Measurements from ENCODE around the gene SHROOM4.

SHROOM4 gene

DNA sequence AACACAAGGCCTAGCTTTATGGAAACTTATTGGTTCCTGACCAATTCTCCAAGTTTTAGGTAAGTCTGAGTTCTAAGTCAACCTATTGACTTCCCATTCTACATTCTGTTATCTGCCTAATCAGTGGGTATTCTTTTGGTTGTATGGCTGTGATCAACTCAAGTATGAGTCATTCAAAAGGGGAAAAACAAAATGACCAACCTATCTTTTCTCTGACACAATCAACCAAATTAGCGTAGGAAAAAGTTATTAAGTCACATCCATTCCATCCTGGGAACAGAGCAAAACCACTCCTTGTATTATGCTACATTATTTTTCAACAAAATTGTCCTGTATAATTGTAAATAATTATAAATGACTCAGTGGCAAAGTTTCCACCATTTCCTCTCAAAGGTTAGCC, 136.2 kb downstream of the SHROOM4 start:
- H3K4me1 ChIP-seq (ENCODE audit: insufficient read depth, low read length), result no peaks in the 10 kb centered on the region
- no peak overlapping the region for H2AFZ ChIP-seq (ENCODE audit: low read depth, low read length)
- no peaks in the 10 kb centered on the region for H3K9me3 ChIP-seq (ENCODE audit: low read length)
- H3K36me3 ChIP-seq (ENCODE audit: insufficient read depth, low read length), result no peaks in the 10 kb centered on the region
- H3K4me3 ChIP-seq (ENCODE audit: low read length), result no peak overlapping the region
- no peaks in the 10 kb centered on the region for H3K27me3 ChIP-seq (ENCODE audit: insufficient read depth, low read length)

DNA sequence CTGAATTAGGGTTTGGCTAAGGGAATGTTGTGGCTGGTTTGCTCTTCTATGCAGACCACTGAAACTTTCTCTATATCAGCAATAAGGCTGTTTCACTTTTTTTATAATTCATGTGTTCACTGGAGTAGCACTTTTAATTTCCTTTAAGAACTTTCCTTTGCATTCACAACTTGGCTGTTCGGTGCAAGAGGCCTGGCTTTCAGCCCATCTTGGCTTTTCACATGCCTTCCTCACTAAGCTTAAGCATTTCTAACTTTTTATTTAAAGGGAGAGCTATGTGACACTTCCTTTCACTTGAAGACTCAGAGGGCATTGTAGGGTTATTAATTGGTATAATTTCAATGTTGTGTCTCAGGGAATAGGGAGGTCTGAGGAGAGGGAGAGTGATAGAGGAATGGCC, 142.3 kb downstream of the SHROOM4 start:
- no peaks in the 10 kb centered on the region for H3K9me3 ChIP-seq (ENCODE audit: low read length)
- H2AFZ ChIP-seq (ENCODE audit: low read depth, low read length), result no peak overlapping the region
- no peaks in the 10 kb centered on the region for H3K4me1 ChIP-seq (ENCODE audit: insufficient read depth, low read length)
- no peaks in the 10 kb centered on the region for H3K36me3 ChIP-seq (ENCODE audit: insufficient read depth, low read length)
- H3K27me3 ChIP-seq (ENCODE audit: insufficient read depth, low read length), result no peaks in the 10 kb centered on the region
- no peak overlapping the region for H3K4me3 ChIP-seq (ENCODE audit: low read length)

DNA sequence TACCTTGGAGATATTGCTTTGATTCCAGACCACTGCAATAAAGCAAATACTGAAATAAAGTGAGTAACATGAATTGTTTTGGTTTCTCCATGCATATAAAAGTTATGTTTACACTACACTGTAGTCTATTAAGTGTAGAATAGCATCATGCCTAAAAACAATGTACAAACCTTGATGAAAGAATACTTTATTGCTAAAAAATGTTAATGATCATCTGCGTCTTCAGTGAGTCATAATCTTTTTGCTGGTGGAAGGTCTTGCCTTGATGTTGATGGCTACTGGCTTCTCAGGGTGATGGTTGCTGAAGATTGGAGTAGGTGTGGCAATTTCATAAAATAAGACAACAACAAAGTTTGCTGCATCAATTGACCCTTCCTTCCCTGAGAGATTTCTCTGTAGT, 145.1 kb downstream of the SHROOM4 start:
- Histone ChIP-seq H3K36me3 (ENCODE audit: insufficient read depth, low read length) (no peaks in the 10 kb centered on the region), H3K9me3 (ENCODE audit: low read length) (no peaks in the 10 kb centered on the region), H3K27me3 (ENCODE audit: insufficient read depth, low read length) (no peaks in the 10 kb centered on the region), H3K4me3 (ENCODE audit: low read length) (no peak overlapping the region), H3K4me1 (ENCODE audit: insufficient read depth, low read length) (no peaks in the 10 kb centered on the region), H2AFZ (ENCODE audit: low read depth, low read length) (no peak overlapping the region)

DNA sequence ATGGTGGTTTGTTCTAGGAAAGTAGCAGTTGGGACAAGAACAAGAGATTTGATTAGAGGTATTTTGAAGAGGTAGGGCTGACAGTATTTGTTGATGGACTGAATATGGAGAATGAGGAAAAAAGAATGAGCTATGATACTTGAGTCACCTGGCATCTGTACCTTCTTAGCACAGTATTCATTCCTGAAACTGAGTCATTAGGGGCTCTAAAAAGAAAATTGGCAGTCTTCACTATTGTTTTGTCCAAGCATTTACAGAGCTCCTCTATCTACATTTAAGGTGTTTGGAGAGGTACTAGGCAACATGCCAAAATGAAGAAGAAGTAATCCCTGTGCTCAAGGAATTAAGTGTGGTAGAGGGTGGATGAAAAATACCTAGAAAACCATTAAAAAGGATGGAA, 165.8 kb downstream of the SHROOM4 start:
- H3K9me3 ChIP-seq (ENCODE audit: low read length), result no peaks in the 10 kb centered on the region
- no peak overlapping the region for H2AFZ ChIP-seq (ENCODE audit: low read depth, low read length)
- no peaks in the 10 kb centered on the region for H3K27me3 ChIP-seq (ENCODE audit: insufficient read depth, low read length)
- no peak overlapping the region for H3K4me3 ChIP-seq (ENCODE audit: low read length)
- H3K4me1 ChIP-seq (ENCODE audit: insufficient read depth, low read length), result no peaks in the 10 kb centered on the region
- H3K36me3 ChIP-seq (ENCODE audit: insufficient read depth, low read length), result no peaks in the 10 kb centered on the region

DNA sequence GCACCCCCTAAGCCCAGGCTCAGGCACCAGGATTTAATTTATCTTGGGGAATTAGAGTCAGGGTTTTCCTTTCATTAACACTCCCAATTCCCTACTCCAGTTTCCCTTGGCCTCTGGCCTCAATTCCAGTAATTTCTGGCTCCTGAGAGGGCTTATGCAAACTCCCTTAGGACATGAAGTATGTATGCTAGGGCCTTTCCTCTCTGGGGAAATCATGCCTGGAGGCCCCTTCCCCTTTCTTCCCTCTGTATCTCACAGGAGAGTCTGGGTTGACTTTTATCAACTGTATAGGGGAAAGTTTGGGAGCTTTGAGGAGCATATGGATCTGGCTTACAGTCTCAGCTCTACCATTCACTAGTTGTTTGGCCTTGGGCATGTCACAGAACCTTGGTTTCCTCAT, 169.5 kb downstream of the SHROOM4 start:
- Histone ChIP-seq H3K36me3 (ENCODE audit: insufficient read depth, low read length) (no peaks in the 10 kb centered on the region), H3K9me3 (ENCODE audit: low read length) (no peaks in the 10 kb centered on the region), H2AFZ (ENCODE audit: low read depth, low read length) (no peak overlapping the region), H3K4me3 (ENCODE audit: low read length) (no peak overlapping the region), H3K4me1 (ENCODE audit: insufficient read depth, low read length) (no peaks in the 10 kb centered on the region), H3K27me3 (ENCODE audit: insufficient read depth, low read length) (no peaks in the 10 kb centered on the region)

DNA sequence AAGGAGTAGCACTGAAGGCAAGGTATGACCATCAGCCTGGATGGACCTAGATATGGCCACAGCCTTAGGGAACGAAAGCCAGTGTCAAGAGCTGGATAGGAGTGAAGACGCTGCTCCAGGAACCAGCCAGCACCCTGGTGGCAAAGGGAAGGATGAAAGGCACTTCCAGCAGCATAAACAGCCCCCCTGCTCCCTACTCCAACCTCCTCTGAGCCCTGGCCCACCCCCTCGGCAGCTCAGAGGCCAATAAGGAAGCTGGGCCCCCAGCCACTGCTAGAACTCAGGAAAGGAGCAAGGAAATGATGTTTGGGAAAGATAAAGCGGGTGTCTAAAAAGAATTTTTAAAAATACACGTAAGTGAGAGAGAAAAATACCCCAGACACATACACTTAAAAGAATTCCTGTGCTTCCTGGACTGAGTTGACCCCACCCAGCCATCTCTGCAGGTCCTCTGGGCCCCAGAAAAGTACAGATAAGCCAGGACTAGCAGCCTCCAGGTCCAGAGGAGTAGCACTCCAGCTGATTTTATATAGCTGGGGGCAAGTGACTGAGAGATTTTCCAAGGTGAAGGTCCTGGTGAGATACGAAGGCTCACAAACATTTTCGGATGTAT, 170.4 kb downstream of the SHROOM4 start:
- H3K4me1 ChIP-seq (ENCODE audit: insufficient read depth, low read length), result no peaks in the 10 kb centered on the region
- no peaks in the 10 kb centered on the region for H3K36me3 ChIP-seq (ENCODE audit: insufficient read depth, low read length)
- H2AFZ ChIP-seq (ENCODE audit: low read depth, low read length), result no peak overlapping the region
- H3K27me3 ChIP-seq (ENCODE audit: insufficient read depth, low read length), result no peaks in the 10 kb centered on the region
- no peaks in the 10 kb centered on the region for H3K9me3 ChIP-seq (ENCODE audit: low read length)
- no peak overlapping the region for H3K4me3 ChIP-seq (ENCODE audit: low read length)

DNA sequence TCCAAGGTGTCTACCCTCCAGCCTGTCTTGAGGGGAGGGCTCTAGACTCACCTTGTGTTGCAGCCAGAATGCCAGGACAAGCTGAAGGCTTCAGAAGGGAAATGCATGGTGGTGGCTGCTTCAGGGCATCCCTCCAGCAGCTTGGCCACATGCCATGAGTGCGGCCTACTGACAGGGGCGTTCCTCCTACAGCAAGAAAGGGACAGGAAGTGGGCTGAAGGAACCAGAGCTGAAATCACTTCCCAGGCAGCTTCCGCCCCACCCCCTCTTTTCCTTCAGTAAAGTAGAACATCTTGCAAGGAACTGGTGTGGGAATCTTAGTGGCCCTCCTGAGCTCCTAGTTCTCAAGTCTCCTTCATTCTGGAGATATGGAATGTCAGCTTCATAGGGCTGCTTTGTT, 175.9 kb downstream of the SHROOM4 start:
- Histone ChIP-seq H3K36me3 (ENCODE audit: insufficient read depth, low read length) (no peaks in the 10 kb centered on the region), H3K4me3 (ENCODE audit: low read length) (no peak overlapping the region), H3K9me3 (ENCODE audit: low read length) (no peaks in the 10 kb centered on the region), H2AFZ (ENCODE audit: low read depth, low read length) (no peak overlapping the region), H3K4me1 (ENCODE audit: insufficient read depth, low read length) (no peaks in the 10 kb centered on the region), H3K27me3 (ENCODE audit: insufficient read depth, low read length) (no peaks in the 10 kb centered on the region)

DNA sequence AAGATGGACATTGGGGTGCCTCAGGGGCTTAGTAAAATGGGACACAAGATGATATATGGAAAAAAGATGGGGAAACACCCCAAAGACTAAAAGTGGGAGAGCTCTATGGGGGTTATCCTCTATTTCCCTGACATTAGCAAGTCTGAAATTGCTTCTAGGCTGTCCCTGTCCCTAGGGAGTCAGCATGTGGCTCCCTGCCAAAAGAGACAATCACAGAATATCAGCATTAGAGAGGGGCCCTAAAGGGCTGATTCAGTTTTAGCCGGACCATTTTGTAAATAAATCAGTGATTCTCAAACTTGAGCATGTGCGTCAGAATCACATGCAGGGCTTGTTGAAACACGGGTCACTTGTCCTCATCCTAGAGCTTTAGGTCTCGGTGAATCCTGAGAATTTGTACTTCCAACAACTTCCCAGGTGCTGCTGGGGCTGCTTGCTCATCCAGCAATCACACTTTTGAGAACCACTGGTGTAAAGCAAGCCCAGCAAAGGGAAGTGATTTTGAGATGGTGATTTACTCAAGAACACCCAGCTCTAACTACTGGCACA, 178.1 kb downstream of the SHROOM4 start:
- no peaks in the 10 kb centered on the region for H3K36me3 ChIP-seq (ENCODE audit: insufficient read depth, low read length)
- H3K27me3 ChIP-seq (ENCODE audit: insufficient read depth, low read length), result no peaks in the 10 kb centered on the region
- no peak overlapping the region for H2AFZ ChIP-seq (ENCODE audit: low read depth, low read length)
- no peak overlapping the region for H3K4me3 ChIP-seq (ENCODE audit: low read length)
- H3K9me3 ChIP-seq (ENCODE audit: low read length), result no peaks in the 10 kb centered on the region
- H3K4me1 ChIP-seq (ENCODE audit: insufficient read depth, low read length), result no peaks in the 10 kb centered on the region

DNA sequence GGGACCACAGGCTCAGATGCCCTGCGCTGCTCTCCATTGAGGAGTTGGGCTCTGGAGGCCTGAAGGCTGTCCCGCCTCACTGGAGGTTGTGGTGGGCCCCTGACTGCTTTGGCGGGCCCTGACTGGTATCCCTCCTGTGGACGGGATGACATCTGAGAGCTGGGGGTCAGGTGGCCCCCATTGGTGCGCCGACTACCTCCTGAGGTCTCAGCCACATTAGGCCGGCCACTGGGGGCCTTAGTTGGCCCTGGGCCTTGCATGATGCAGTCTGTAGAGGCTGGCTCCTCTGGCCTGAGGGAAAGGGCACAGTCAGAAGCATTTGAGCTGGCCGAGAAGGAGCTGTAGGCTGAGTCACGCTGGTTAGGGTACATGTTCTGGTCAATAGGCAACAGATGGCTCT, 178.8 kb downstream of the SHROOM4 start:
- H3K4me1 ChIP-seq (ENCODE audit: insufficient read depth, low read length), result no peaks in the 10 kb centered on the region
- H3K4me3 ChIP-seq (ENCODE audit: low read length), result no peak overlapping the region
- no peaks in the 10 kb centered on the region for H3K9me3 ChIP-seq (ENCODE audit: low read length)
- no peaks in the 10 kb centered on the region for H3K36me3 ChIP-seq (ENCODE audit: insufficient read depth, low read length)
- no peaks in the 10 kb centered on the region for H3K27me3 ChIP-seq (ENCODE audit: insufficient read depth, low read length)
- H2AFZ ChIP-seq (ENCODE audit: low read depth, low read length), result no peak overlapping the region

DNA sequence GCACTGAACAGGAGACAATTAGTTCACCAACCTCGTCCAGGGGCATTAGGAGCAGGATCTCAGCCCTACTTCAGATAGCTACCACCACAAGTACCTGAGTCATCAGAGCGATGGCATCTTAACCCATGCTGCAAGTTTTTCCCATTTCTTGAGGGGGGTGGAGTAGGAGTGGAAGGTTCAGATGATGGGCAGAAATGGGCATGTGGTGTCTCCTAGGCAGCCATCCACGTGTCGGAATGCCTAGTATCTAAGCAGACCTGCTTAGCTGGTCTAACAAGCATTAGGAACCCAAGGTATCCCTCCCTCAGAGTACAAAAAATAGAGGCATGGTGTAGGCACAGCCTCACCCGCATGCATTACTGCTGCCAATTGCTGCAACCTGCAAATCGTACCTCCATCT, 184.2 kb downstream of the SHROOM4 start:
- no peaks in the 10 kb centered on the region for H3K36me3 ChIP-seq (ENCODE audit: insufficient read depth, low read length)
- no peak overlapping the region for H2AFZ ChIP-seq (ENCODE audit: low read depth, low read length)
- H3K9me3 ChIP-seq (ENCODE audit: low read length), result no peaks in the 10 kb centered on the region
- no peak overlapping the region for H3K4me3 ChIP-seq (ENCODE audit: low read length)
- H3K27me3 ChIP-seq (ENCODE audit: insufficient read depth, low read length), result no peaks in the 10 kb centered on the region
- no peaks in the 10 kb centered on the region for H3K4me1 ChIP-seq (ENCODE audit: insufficient read depth, low read length)

DNA sequence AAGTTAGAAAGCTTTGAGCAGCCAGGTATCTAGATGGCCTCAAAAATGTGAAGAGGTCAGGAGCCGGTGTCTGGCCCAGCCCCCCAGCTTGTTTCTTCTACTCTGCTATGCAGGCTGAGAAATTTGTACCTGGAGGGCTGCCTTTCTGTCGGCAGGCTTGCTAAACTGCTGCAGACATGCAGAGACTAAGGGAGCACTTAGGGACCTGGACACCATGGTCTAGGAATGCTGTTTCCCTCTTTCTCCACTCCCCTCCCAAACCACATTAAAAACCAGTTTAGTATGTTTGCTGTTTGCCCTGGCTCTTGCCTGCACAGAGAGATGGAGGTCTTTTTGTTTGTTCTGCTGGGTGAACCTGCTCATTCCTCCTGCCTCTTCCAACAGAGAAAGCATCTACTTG, 186.3 kb downstream of the SHROOM4 start:
- H3K4me3 ChIP-seq (ENCODE audit: low read length), result no peak overlapping the region
- no peaks in the 10 kb centered on the region for H3K36me3 ChIP-seq (ENCODE audit: insufficient read depth, low read length)
- no peaks in the 10 kb centered on the region for H3K27me3 ChIP-seq (ENCODE audit: insufficient read depth, low read length)
- H3K9me3 ChIP-seq (ENCODE audit: low read length), result no peaks in the 10 kb centered on the region
- H2AFZ ChIP-seq (ENCODE audit: low read depth, low read length), result no peak overlapping the region
- H3K4me1 ChIP-seq (ENCODE audit: insufficient read depth, low read length), result no peaks in the 10 kb centered on the region

DNA sequence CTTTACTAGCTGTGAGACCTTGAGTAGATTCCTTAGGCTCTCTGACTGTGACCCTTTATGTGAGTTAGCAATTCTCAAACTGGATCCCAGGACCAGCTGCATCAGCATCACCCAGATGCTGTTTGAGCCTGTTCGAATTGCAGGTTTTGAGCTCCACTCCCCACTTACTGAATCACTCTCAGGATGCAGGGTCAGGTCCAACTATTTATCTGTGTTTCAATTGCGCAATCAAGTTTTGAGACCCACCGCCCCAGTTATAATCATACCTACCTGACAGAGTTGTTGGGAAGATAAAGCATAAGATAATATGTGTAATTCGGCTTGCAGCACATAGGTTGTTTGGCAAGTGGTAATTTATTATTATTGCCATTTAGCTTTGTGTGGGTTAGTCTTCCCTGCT, 187.6 kb downstream of the SHROOM4 start:
- Histone ChIP-seq H2AFZ (ENCODE audit: low read depth, low read length) (no peak overlapping the region), H3K4me3 (ENCODE audit: low read length) (no peak overlapping the region), H3K36me3 (ENCODE audit: insufficient read depth, low read length) (no peaks in the 10 kb centered on the region), H3K9me3 (ENCODE audit: low read length) (no peaks in the 10 kb centered on the region), H3K4me1 (ENCODE audit: insufficient read depth, low read length) (no peaks in the 10 kb centered on the region), H3K27me3 (ENCODE audit: insufficient read depth, low read length) (no peaks in the 10 kb centered on the region)

DNA sequence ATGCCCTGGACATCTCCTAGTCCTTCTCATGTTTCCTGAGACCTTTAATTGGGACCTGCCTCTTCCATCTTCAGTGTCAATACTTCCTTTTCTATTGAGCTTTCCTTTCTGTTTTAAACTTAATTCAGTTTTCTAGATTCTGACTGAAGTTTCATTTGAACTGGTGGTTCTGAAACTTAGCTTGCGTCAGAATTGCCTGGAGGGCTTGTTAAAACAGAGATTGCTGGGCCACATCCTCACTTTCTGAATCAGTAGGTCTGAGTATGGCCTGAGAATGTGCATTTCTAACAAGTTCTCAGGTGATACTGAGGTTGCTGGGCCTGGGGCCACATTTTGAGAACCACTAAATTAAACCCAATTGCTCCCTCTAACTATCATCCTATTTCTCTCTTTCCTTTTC, 191.2 kb downstream of the SHROOM4 start:
- Histone ChIP-seq H3K9me3 (ENCODE audit: low read length) (no peaks in the 10 kb centered on the region), H3K4me1 (ENCODE audit: insufficient read depth, low read length) (no peaks in the 10 kb centered on the region), H2AFZ (ENCODE audit: low read depth, low read length) (no peak overlapping the region), H3K4me3 (ENCODE audit: low read length) (no peak overlapping the region), H3K27me3 (ENCODE audit: insufficient read depth, low read length) (no peaks in the 10 kb centered on the region), H3K36me3 (ENCODE audit: insufficient read depth, low read length) (no peaks in the 10 kb centered on the region)
